Hematopoietic multipotent progenitor cell treated with erythropoietin and hydrocortisone succinate and interleukin-3 and kit ligand, for 17 days (in vitro differentiated cells): ENCODE results near the gene LILRA1.
"Not testable (repeated sequence)": the region's sequence is repeated elsewhere in the genome, so short reads cannot be mapped to it uniquely, and the experiment has no call there.

Experiments
- DNase-seq: peaks from one replicate; pipeline ENCODE4 v3.0.0-alpha.2; 2015; ENCODE audit warnings: low spot score

Gene LILRA1

GRCh38 chr19:54624934-54625730, 31.7 kb downstream of the LILRA1 start:
- not testable (repeated sequence) for DNase-seq

- DNase-seq, result no peak
Observed at GRCh38 chr19:54626757-54627156, 33.3 kb downstream of the LILRA1 start.

GRCh38 chr19:54627912-54628311, 34.5 kb downstream of the LILRA1 start:
- not testable (repeated sequence) for DNase-seq

GRCh38 chr19:54630262-54630661, 36.8 kb downstream of the LILRA1 start, which contains the start of gene LILRB1:
LILRB1 (plus strand) TSS chr19:54630484; CDS start chr19:54631074, 590 bp downstream.
- DNase-seq, result not testable (repeated sequence)

DNA sequence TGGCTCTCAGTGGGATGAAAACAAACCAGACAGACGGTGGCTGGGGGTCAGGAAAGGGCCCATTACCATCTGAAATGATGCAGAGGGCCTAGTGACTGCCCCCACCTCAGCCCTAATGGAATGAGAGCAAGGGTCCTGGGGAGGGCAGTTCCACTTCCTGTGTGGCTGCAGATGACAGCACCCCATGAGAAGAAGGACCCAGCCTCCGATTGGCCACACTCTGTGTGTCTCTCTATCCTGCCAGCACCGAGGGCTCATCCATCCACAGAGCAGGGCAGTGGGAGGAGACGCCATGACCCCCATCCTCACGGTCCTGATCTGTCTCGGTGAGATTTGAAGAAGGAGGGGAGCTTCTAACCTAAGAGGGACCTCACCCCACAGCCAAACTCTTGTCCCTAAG, 37.4 kb downstream of the LILRA1 start:
- no peak for DNase-seq

- not testable (repeated sequence) for DNase-seq
Observed at GRCh38 chr19:54631489-54632337, 38.3 kb downstream of the LILRA1 start.

DNA sequence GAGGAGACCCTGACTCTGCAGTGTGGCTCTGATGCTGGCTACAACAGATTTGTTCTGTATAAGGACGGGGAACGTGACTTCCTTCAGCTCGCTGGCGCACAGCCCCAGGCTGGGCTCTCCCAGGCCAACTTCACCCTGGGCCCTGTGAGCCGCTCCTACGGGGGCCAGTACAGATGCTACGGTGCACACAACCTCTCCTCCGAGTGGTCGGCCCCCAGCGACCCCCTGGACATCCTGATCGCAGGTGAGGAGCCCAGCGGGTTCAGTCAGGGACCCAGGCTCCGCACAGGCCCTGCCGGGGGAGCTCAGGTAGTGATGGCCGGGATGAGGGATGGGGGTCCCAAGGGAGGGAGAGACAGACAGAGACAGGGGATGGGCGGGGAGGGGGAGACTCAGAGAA, 39.1 kb downstream of the LILRA1 start:
- DNase-seq, result not testable (repeated sequence)

DNA sequence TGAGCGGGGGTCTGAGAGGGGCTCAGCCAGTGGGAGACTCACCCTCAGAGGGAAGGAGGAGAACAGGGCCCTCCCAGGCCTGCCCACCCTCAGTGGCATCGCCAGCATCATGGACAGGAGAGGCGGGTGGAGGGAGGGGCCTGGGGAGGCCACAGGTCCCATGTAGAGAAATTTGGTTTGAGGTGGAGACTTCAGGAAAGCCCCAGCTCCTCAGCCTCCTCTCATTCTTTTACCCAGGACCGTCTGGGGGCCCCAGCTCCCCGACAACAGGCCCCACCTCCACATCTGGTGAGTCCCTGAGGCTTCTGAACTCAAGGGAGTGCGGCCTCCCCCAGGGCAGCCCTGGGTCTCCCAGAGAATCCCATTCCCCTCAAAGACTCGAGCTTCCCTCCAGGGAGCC, 40.0 kb downstream of the LILRA1 start:
- no peak for DNase-seq

DNA sequence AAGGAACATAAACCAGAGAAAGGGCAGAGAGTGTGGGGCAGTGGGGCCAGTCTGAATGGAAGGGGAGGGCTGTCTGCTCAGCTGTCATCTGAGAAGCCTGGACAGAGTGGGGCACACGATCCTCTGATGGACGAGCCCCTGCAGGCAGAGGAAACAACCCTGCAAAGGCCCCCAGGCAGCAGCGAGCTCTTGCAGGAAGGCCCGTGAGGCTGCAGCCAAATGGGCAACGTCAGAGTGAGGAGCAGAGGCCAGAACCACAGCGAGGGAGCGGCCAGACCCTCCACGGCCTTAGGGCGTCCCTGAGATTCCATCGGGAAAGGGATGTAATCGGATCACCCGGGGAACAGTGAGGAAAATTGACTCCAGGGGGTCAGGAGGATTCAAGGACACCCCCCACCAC, 42.6 kb downstream of the LILRA1 start:
- DNase-seq, result not testable (repeated sequence)

- DNase-seq, result no peak
Observed at GRCh38 chr19:54638683-54639082, 45.3 kb downstream of the LILRA1 start.

- DNase-seq, result not testable (repeated sequence)
Observed at GRCh38 chr19:54642953-54643352, 49.5 kb downstream of the LILRA1 start.

DNA sequence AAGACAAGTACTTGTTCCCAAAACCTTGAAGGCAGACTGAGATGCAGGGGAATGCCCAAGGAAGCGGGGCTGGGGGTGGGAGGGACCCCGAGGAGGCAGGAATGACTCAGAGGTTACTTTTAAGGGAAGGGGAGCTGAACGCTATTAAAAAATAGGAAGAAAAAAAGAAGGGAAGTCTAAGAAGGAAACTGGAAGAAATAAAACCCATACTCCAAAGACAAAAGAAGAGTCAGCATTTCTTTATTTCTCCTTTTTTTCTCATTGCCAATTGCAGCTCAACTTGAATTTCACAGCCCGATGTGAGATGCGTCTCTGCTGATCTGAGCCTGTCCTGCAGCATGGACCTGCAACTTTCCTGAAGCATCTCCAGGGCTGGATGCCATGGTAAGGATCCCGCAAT, 50.2 kb downstream of the LILRA1 start:
- not testable (repeated sequence) for DNase-seq

GRCh38 chr19:54644056-54644455, 50.6 kb downstream of the LILRA1 start:
- no peak for DNase-seq

DNA sequence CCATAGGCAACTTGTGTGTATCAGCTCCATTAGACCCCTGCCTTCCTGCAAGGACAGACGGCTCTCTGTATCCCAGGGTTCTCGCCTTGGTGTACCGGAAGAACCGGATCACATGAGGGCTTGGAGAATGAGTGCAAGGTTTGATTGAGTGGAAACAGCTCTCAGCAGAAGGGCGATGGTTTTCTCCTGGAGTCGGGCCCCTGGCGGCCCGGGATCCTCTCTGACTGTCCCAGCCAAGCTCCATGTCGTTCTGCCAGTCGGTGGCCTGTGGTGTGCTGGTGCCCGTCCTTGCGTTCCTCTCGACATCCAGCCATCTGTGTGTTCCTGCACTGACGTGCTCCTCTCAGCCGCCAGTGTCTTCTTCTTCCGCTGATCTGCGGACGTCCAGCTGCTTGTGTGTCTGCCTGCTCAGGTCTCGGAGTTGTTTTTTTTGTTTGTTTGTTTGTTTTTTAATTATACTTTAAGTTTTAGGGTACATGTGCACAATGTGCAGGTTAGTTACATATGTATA, 53.0 kb downstream of the LILRA1 start:
- DNase-seq, result no peak

DNA sequence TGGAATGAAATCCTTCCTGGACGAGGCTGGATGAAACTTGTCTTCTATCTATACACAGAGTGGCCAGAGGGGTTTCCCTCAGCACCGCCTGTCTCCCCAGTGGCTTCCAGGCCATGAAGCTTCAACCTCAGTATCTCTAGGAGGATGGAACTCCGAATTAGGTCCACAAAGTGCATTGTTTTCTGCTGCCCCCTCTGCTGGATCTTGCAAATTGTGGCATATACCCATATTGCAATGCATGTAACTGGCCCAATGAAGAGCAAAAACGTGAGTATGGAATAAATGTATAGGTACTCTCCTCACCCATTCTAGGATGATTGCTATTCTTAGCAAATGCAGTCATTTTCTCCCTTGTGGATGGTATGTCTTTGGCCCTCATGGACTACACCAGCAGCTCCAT, 54.7 kb downstream of the LILRA1 start:
- no peak for DNase-seq

DNA sequence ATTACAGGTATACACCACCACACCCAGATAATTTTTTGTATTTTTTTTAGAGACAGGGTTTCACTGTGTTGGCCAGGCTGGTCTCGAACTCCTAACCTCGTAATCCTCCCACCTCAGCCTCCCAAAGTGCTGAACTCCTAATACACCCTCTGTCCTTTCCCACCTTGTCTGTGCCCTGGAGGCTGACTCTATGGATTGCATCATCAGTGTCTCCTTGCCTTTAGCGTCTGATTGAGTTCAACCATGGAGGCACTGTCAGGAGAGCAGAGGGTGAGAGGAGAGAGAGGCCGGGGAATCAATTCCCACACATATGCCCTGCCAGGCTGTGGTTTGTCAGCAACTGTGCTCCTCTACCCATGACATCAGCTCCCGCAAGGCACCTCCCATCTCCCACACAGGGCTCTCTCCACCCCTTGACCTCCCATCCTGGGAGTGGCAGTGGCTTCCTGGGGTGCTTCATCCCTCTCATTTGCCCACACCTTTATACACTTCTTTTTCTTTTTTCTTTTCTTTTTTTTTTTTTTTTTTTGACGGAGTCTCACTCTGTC, 56.8 kb downstream of the LILRA1 start:
- no peak for DNase-seq
